A204.1 (cell line): ENCODE results near the gene MORN2.
"Not testable (repeated sequence)": the region's sequence is repeated elsewhere in the genome, so short reads cannot be mapped to it uniquely, and the experiment has no call there.

Source experiments
- FAIRE-seq: peaks from 2 replicates; lab custom pipeline; 2012; peaks lifted over from hg19 to GRCh38; lab: Jason Lieb, UNC

MORN2 gene

DNA sequence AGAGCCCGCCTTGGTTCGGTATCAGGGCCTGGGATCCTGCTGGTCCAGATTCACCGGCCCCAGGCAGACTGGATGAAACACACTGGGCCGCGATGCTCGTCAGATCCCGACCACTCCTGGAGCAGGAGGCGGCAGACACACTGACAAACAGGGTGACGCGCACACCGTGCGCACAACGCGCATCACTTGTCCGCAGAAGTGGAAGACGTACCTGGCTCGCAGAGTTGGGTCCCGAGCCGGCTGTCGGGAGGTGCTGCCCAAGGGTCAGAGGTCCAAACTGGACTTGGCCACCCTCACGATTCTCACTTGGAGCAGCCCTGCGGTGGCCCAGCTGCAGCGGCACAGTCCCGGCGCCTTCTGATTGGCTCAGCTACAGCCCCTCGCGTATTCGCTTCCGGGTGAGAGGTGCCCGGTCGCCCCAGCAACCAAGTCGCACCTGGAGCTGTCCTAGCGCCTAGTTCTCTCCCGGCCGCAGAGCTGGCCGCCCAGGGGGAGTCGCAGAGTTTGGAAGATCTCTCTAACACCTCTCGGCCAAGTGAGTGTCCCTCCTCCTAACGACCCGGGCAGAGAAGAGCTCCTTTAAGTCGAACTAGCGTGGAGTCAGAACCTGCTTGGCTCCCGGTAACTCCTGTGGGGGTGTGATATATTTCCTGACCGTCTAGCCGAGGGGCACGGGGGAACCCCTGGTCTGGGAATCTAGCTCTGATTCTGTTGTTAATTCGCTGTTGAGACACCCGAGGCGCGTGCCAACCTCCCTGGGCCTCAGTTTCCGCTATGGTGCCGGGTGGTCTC is at the start of gene MORN2, which contains the start of gene DHX57:
Gene MORN2 (plus strand): TSS at position 401 of the 792 bp plus-strand sequence.
Gene DHX57 (minus strand): TSS at position 359 of the 792 bp plus-strand sequence. CDS start 7,529 bp downstream, outside the sequence.
- FAIRE-seq = no peak

GRCh38 chr2:38827539-38828145 is 48.1 kb upstream of the MORN2 start:
- not testable (repeated sequence) for FAIRE-seq

DNA sequence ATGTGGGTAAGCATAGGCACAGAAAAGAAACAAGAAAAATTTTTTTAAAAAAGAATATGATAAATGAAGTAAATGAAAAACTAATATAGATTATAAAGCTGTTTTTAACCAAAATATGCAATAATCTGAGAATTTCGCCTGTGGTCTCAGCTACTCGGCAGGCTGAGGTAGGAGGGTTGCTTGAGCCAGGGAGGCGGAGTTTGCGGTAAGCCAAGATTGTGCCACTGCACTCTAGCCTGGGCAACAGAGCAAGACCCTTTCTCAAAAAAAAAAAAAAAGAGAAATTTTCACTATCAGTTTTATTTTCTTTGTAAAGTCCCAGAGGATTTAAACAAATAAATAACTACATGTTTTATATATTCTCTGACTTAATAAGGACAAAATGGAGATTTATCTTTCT is 47.3 kb upstream of the MORN2 start:
- FAIRE-seq = no peak

DNA sequence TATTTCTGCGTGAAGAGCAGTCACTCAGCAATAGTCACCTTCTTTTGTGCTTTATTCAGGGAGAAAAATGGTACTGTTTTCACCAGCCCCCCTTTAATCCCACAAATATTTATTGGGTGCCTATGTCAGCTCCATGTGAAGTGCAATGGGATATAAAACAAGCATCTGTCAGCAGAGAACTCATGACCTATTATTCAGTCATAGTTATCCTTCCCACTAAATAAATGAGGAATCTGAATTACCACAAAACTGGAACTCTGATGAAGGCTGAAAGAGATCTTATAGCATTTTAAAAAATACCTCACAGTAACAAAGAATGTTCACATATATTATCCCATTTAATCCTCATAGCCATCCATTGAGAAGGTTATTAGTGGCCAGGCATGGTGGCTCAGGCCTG is 45.8 kb upstream of the MORN2 start:
- no peak for FAIRE-seq

GRCh38 chr2:38830526-38831159 is 45.1 kb upstream of the MORN2 start:
- FAIRE-seq = no peak

DNA sequence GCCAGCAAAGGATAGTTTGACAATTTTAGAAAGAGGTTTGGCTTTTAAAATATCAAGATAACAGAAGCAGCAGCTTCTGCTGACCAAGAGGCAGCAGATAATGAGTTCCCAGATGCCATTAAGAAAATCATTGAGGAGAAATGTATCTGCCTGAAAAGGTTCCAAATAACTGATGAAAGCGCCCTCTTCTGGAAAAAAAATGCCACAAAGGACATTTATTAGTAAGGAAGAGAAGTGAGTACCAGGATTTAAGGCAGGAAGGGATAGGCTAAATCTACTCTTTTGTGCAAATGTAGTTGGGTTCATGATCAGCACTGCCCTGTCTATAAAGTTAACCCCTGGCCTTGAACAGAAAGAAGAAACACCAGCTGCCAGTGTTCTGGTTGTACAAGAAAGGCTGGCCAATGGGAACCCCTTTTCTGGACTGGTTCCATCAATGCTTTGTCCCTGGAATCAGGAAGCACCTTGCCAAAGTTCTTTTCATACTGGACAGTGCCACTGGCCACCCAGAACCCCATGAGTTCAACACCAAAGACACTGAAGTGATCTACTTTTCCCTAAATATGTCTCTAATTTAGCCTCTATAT is 40.7 kb upstream of the MORN2 start:
- no peak for FAIRE-seq

- FAIRE-seq = no peak
These were observed 39.8 kb upstream of the MORN2 start for GRCh38 chr2:38835990-38836389.

GRCh38 chr2:38836791-38837190 is 39.0 kb upstream of the MORN2 start:
- FAIRE-seq = no peak

DNA sequence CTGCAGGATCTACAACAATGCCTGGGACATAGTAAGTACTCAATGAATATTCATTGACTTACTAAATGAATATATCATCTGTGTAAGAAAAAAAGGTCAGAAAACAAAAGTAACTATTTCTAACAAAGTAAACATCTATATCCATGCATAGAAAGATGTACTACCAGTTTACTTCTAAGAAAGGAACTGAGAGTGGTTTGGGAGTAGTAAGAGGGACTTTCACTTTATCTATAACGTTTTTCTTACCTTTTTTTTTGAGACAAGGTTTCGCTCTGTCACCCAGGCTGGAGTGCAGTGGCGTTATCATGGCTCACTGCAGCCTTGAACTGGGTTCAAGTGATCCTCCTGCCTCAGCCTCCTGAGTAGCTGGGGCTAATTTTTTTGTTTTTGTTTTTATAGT is 25.7 kb upstream of the MORN2 start:
- no peak for FAIRE-seq

DNA sequence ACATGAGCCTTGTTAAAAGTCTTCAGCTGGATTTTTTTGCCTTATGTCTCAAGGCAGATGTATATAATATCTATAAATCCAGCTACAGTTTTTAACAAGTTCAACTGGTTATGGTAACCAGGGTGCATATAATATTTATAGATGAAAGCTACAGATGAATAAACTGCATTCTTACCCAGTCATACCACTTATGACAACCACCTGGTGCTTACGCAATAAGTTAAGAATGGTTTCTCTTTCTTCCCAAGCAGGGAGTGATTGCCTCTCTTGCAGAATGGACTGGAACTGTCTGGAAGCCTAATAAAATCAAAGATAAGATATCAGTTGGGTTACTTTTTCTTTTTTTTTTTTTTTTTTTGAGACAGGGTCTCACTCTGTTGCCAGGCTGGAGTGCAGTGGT is 19.6 kb upstream of the MORN2 start:
- FAIRE-seq = no peak

GRCh38 chr2:38862476-38862875 is 13.3 kb upstream of the MORN2 start:
- FAIRE-seq = no peak

DNA sequence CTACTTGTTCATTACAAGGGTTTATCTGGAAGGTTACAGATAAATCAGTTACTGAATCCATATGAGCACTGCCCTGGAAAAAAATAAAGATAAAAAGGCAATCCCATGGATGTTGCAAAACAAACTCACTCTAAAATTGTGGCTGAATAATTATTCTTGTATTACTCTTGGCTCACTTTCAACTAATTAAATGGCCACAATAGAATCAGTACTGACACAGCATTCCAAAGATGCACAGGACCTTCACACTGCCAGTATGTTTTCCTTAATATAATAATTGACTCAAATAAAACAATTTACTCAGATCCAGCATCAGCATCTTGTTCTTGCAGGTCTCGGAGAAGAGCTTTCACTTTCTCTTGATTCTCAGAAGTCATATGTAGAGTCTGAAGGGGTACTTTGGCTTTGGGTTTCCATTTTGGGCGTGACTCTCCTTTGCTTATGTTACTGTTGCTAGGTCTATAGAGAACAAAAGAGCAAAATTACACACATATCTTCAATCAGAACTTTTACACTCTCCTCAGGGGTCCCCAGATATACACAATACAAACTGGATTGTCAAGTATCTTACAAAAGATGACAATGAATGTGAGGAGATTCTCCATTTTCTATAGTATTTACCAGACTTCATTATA is 12.6 kb upstream of the MORN2 start:
- no peak for FAIRE-seq

- no peak for FAIRE-seq
These were observed 8.9 kb upstream of the MORN2 start for GRCh38 chr2:38866773-38867443.

DNA sequence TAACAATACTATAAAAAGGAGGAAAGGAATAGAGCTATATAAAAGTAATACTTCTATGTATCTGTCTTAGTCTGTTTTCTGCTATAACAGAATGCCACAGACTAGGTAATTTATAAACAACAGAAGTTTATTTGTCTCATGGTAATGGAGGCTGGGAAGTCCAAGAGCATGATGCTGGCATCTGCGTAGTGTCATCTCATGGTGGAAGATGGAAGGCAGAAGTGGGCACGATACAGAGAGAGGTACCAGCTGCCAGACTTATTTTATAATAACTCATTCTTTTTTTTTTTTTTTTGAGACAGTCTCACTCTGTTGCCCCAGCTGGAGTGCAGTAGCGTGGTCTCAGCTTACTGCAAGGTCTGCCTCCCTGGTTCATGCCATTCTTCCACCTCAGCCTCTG is 4.3 kb upstream of the MORN2 start:
- no peak for FAIRE-seq

DNA sequence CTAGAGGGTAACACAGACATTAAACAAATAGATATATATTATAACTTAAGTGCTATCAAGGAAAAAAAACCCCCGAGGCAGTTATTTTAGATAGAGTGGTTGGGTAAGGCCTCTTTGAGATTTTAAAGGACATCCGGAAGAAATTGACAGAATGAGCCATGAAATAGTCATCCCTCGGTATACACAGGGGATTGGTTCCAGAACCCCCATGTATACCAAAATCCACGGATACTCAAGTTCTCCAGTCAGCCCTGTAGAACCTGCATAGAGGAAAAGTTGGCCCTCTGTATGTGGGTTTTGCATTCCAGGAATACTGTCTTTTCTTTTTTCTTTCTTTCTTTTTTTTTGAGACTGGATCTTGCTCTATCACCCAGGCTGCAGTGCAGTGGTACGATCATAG is 2.0 kb upstream of the MORN2 start:
- no peak for FAIRE-seq

- FAIRE-seq = no peak
These were observed 575 bp upstream of the MORN2 start for GRCh38 chr2:38875227-38875575.

DNA sequence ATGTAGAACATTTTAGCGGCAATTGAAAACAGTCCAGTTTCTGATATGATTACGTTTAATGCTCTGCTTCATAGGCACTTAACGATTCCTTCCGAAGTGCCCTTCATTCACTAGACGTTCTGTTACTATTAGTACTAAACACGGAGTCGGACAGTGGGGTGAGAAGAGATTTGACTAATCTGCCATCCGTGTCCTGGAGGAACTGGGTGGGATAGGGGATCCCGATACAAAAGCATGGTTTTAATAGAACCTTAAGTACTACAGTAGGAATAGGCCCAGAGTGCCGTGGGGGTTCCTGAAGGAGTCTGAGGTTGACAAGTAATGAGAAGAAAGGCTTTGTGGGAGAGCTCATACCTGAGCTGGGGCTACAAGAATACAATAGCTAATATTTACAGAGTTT is 631 bp downstream of the MORN2 start:
- FAIRE-seq = no peak

GRCh38 chr2:38886063-38886462 is 10.3 kb downstream of the MORN2 start:
- FAIRE-seq = no peak

GRCh38 chr2:38887347-38887746 is 11.6 kb downstream of the MORN2 start:
- FAIRE-seq = no peak

GRCh38 chr2:38887902-38888554 is 12.3 kb downstream of the MORN2 start:
- FAIRE-seq = no peak

- peak; percentile 56 for FAIRE-seq
These were observed 13.3 kb downstream of the MORN2 start for GRCh38 chr2:38889045-38889444.

GRCh38 chr2:38889575-38889974 is 13.8 kb downstream of the MORN2 start, which contains the start of gene ARHGEF33:
Gene ARHGEF33, plus strand, starts transcription at chr2:38889875. Its CDS starts 29,573 bp downstream, at chr2:38919448.
- peak; percentile 9 for FAIRE-seq
